K562 (cell line): ENCODE measurements around the gene NEK1. TPM values are rescaled to one million over a fixed set of nuclear protein-coding genes. Genes with fewer than 3 reads are reported as not detected.

ENCODE experiments used
- ATAC-seq: fragments of 200-7000 bp; cut with Tn5 transposase; 3 replicates; pipeline ENCODE4 v1.9.1; 2020; ENCODE audit warnings: moderate library complexity
- BruUV-seq: library from RNA; stranded (reverse); fragments of 400-500 nt; replicated peaks from 2 replicates; lab custom pipeline; 2021; lab: Mats Ljungman, UMichigan
- CTCF ChIA-PET: fragments of 300-600 bp; formaldehyde crosslinking; extraction: SDS; loops from one replicate; lab custom pipeline; 2021; ENCODE audit warnings: low intra/inter-chr PET ratio; lab: Yijun Ruan, JAX
- POLR2A ChIA-PET: fragments of 300-600, 350-650 bp; sonication (Branson Sonifier 250); formaldehyde crosslinking; extraction: SDS; loops from one replicate; lab custom pipeline; 2021; ENCODE audit warnings: antibody characterized with exemption, inconsistent platforms; lab: Yijun Ruan, JAX
- DNase-seq, 4 experiments: peaks; one replicate each; pipeline versions ENCODE4 v3.0.0 to v3.0.0-alpha.2; 2011 to 2018; ENCODE audit warnings: low spot score in 3 of 4, mixed read lengths in 3 of 4; ENCODE audit errors: extremely low read depth in 1 of 4
- FAIRE-seq: peaks from 2 replicates; lab custom pipeline; 2011; peaks lifted over from hg19 to GRCh38; lab: Jason Lieb, UNC
- H2AFZ ChIP-seq: 2 replicates; pipeline ENCODE4 v1.6.0; 2011; ENCODE audit warnings: low read depth, low read length, control low read depth, inconsistent platforms
- H3K27ac ChIP-seq: fragments of 200-600 bp; 3 replicates; pipeline ENCODE4 v1.8.0; 2011; ENCODE audit warnings: low read depth, mild to moderate bottlenecking, control low read depth, inconsistent platforms, low read length, moderate library complexity, mixed read lengths; ENCODE audit errors: extremely low read depth
- H3K27me3 ChIP-seq, 2 experiments: fragments of 300-600 bp in 1 of 2; 2 replicates in 1 of 2; 3 replicates in 1 of 2; pipeline versions ENCODE4 v1.6.0 to v1.8.0; 2011; ENCODE audit warnings: inconsistent platforms in 2 of 2, low read length in 2 of 2, mild to moderate bottlenecking in 1 of 2, mixed read lengths in 1 of 2, moderate library complexity in 1 of 2; ENCODE audit not compliant: control insufficient read depth in 2 of 2, insufficient read depth in 2 of 2
- H3K36me3 ChIP-seq: fragments of 300-600 bp; 3 replicates; pipeline ENCODE4 v1.8.0; 2011; ENCODE audit warnings: mild to moderate bottlenecking, low read length, inconsistent platforms; ENCODE audit not compliant: control insufficient read depth, insufficient read depth
- H3K4me1 ChIP-seq, 2 experiments: fragments of 200-600 bp in 1 of 2; replicated peaks in 1 of 2; 2 replicates in 1 of 2; 3 replicates in 1 of 2; pipeline versions ENCODE4 v1.5.1 to v1.8.0; 2011; ENCODE audit warnings: inconsistent platforms in 2 of 2, low read length in 2 of 2, mild to moderate bottlenecking in 1 of 2, mixed read lengths in 1 of 2, moderate library complexity in 1 of 2; ENCODE audit not compliant: control insufficient read depth in 2 of 2, insufficient read depth in 2 of 2
- H3K4me2 ChIP-seq: 2 replicates; pipeline ENCODE4 v1.6.1; 2011; ENCODE audit warnings: low read length, control low read depth, inconsistent platforms, mixed read lengths; ENCODE audit not compliant: insufficient read depth
- H3K4me3 ChIP-seq: fragments of 200-600 bp; sonication (generic), shearing (Covaris generic); 2 replicates; pipeline ENCODE4 v1.5.1; 2016; ENCODE audit warnings: control low read depth, inconsistent platforms
- H3K79me2 ChIP-seq: fragments of 200-600 bp; 3 replicates; pipeline ENCODE4 v1.8.0; 2011; ENCODE audit warnings: low read length, inconsistent platforms; ENCODE audit not compliant: control insufficient read depth, insufficient read depth
- H3K9ac ChIP-seq, 2 experiments: 2 replicates each; pipeline versions ENCODE4 v1.6.0 to v1.6.1; 2011; ENCODE audit warnings: low read depth in 2 of 2, low read length in 2 of 2, control low read depth in 1 of 2, inconsistent platforms in 1 of 2, mild to moderate bottlenecking in 1 of 2, mixed read lengths in 1 of 2; ENCODE audit not compliant: insufficient read depth in 1 of 2
- H3K9me1 ChIP-seq: one replicate; pipeline ENCODE4 v1.6.0; 2011; ENCODE audit warnings: inconsistent platforms, mild to moderate bottlenecking, low read length, moderate library complexity; ENCODE audit not compliant: control insufficient read depth, insufficient read depth
- H3K9me3 ChIP-seq: replicated peaks from 2 replicates; pipeline ENCODE4 v1.5.1; 2011; ENCODE audit warnings: low read depth, low read length, inconsistent platforms; ENCODE audit not compliant: control insufficient read depth, insufficient read depth
- H4K20me1 ChIP-seq: replicated peaks from 2 replicates; pipeline ENCODE4 v1.6.1; 2011; ENCODE audit warnings: low read length, inconsistent platforms, mixed read lengths; ENCODE audit not compliant: control insufficient read depth, insufficient read depth
- CAMTA2 ChIP-seq: fragments of 250-450 bp; sonication (Bioruptor Pico); conservative IDR thresholded peaks from 2 replicates; pipeline ENCODE4 v1.5.1; 2022
- KLF16 ChIP-seq: IDR thresholded peaks from 2 replicates; pipeline ENCODE4 v1.6.1; 2016; ENCODE audit warnings: antibody characterized with exemption
- RUNX1 ChIP-seq: sonication (generic); IDR thresholded peaks from 2 replicates; pipeline ENCODE4 v1.6.1; 2016; ENCODE audit warnings: antibody characterized with exemption, low read depth
- SIN3B ChIP-seq: fragments of 450-650 bp; IDR thresholded peaks from 2 replicates; pipeline ENCODE4 v1.6.1; 2017; ENCODE audit warnings: low read depth, mild to moderate bottlenecking, moderate library complexity
- TOE1 ChIP-seq, 2 experiments: fragments of 450-650 bp in 1 of 2; sonication (generic) in 1 of 2; formaldehyde crosslinking in 1 of 2; IDR thresholded peaks; 2 replicates each; pipeline versions ENCODE4 v1.7.1 to v1.8.0; 2016 to 2022; ENCODE audit warnings: borderline replicate concordance in 2 of 2, mild to moderate bottlenecking in 2 of 2, antibody characterized with exemption in 1 of 2, inconsistent platforms in 1 of 2, low read depth in 1 of 2, missing genetic modification reagents in 1 of 2, moderate library complexity in 1 of 2
- XRCC4 ChIP-seq: IDR thresholded peaks from one replicate; pipeline ENCODE4 v1.6.1; 2011; ENCODE audit not compliant: insufficient read depth, insufficient read length; ENCODE audit errors: extremely low read depth
- ZBTB17 ChIP-seq: fragments of 450-650 bp; formaldehyde crosslinking; IDR thresholded peaks from 2 replicates; pipeline ENCODE4 v1.4.0; 2020; ENCODE audit warnings: mild to moderate bottlenecking
- ZMIZ1 ChIP-seq, 2 experiments: fragments of 150-350 bp in 1 of 2; IDR thresholded peaks; 2 replicates each; pipeline ENCODE4 v1.6.1; 2012 to 2016; ENCODE audit warnings: low read depth in 2 of 2, low read length in 2 of 2, mild to moderate bottlenecking in 1 of 2, moderate library complexity in 1 of 2
- WGBS: fragments of 100-300 bp; shearing (Covaris generic); methylation state at CpG from one replicate; pipeline ENCODE4 v1.1.6; 2016; ENCODE audit warnings: low coverage, mixed read lengths; ENCODE audit not compliant: insufficient coverage; ENCODE audit errors: missing lambda C conversion rate; 5-methylcytosine and 5-hydroxymethylcytosine counted together
- in situ Hi-C: fragments of 300-500 bp; cut with MboI; formaldehyde crosslinking; loops from 4 replicates; pipeline ENCODE4 v1.15.0; 2018; ENCODE audit warnings: inconsistent platforms, mixed read lengths
- intact Hi-C: fragments of 100-400 bp; cut with micrococcal nuclease; formaldehyde crosslinking; loops from 2 replicates; pipeline ENCODE4 v1.14.2; 2022
- polyA plus RNA-seq, 8 experiments: library from polyadenylated mRNA; depleted of rRNA in 4 of 8; stranded (reverse) in 5 of 8; unstranded in 3 of 8; fragments of >200 nt; fragmentation: Nextera tagmentation in 2 of 8; fragmentation: Illumina TruSeq in 1 of 8; extraction: Ambion mirVana in 2 of 8; extraction: Trizol in 1 of 8; gene quantifications; 2 replicates each; pipeline versions ENCODE4 v1.2.1 to v1.2.3, GENCODE V29; 2011 to 2014; ENCODE audit warnings: inconsistent platforms in 1 of 8, missing spikeins in 1 of 8
- total RNA-seq, 7 experiments: library from RNA; depleted of rRNA in 6 of 7; stranded (reverse); fragments of >200 nt in 6 of 7; fragmentation: Illumina TruSeq in 2 of 7; extraction: Trizol in 2 of 7; gene quantifications; 2 replicates each; pipeline versions ENCODE4 v1.2.1 to v1.2.3, GENCODE V29; 2011 to 2021; ENCODE audit warnings: low replicate concordance in 1 of 7
- TF ChIP-seq, protein P1 (sequence below): sonication (generic); formaldehyde crosslinking; IDR thresholded peaks from 2 replicates; pipeline ENCODE4 v1.8.1; 2023; ENCODE audit warnings: mild to moderate bottlenecking, missing genetic modification reagents
- TF ChIP-seq, protein P2 (sequence below): fragments of 450-650 bp; formaldehyde crosslinking; conservative IDR thresholded peaks from 2 replicates; pipeline ENCODE4 v1.4.0; 2022; ENCODE audit warnings: mild to moderate bottlenecking, missing genetic modification characterization
- TF ChIP-seq, protein P3 (sequence below), 2 experiments: fragments of 250-450 bp in 1 of 2; fragments of 450-650 bp in 1 of 2; sonication (Bioruptor Pico) in 1 of 2; IDR thresholded peaks; 2 replicates each; pipeline versions ENCODE4 v1.6.1 to v1.8.0; 2016 to 2021; ENCODE audit warnings: mild to moderate bottlenecking in 2 of 2, moderate library complexity in 2 of 2, missing compliant biosample characterization in 1 of 2, missing genetic modification characterization in 1 of 2

NEK1 gene
- total and polyA plus RNA-seq, 9 of the 15 experiments (the other 6 are each of a cell fraction or from before 2014, with no cell fraction given), result 6.2 to 15.7 (median 10.3) TPM

DNA sequence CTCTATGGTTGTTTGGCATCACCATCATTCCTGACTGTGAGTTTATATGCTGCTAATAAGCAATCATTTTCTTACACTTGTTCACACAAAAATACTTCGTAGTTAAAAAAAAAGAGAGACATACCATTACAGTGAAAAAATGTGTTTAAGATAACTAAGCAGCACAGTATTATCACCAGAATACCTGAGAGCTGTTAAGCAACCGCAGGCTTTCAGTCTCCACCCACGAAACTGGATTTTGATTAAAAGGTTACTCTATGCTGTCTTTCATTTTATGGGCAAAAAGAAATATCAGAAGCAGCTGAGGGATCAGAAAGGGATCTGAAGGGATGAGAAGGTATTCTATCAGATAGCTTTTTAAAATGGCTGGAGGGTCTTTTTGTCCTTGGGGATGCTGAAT lies 148.3 kb downstream of the NEK1 start:
- BruUV-seq, result no TSS peak
- peaks cover 17% of the 10 kb centered on the region; the same call in 2 of the 3 replicates for H3K36me3 ChIP-seq
- WGBS, result 69% methylated on average over 3 of the region's 3 CpGs
- no peaks in the 10 kb centered on the region for H3K79me2 ChIP-seq
- DNase-seq, result no peak
- intact Hi-C loops, result no loop called here
- POLR2A ChIA-PET, result no interaction called here
- H3K4me1 ChIP-seq, result no peaks in the 10 kb centered on the region
- H3K9ac ChIP-seq, result no peak overlapping the region
- H3K4me3 ChIP-seq, result no peak overlapping the region
- in situ Hi-C loops, result no loop called here
- H3K27me3 ChIP-seq, result no peaks in the 10 kb centered on the region
- H3K9me1 ChIP-seq, result no peaks in the 10 kb centered on the region
- no peak for FAIRE-seq
- no peaks in the 10 kb centered on the region for H4K20me1 ChIP-seq
- H3K9me3 ChIP-seq, result no peaks in the 10 kb centered on the region
- H2AFZ ChIP-seq, result no peak overlapping the region
- CTCF ChIA-PET, result no interaction called here
- no peak overlapping the region for H3K27ac ChIP-seq
- ATAC-seq, result no peak
- no peak overlapping the region for H3K4me2 ChIP-seq
- TF ChIP-seq ZBTB17 (CRISPR knock-in tag) (no peak), CAMTA2 (CRISPR knock-in tag) (no peak), RUNX1 (no peak), SIN3B (no peak), KLF16 (no peak), TOE1 (IDR thresholded peaks at IDR 0.05; ENCODE audit: borderline replicate concordance) (no peak), TOE1 (CRISPR knock-in tag; IDR thresholded peaks at IDR 0.05; ENCODE audit: borderline replicate concordance, low read depth) (no peak), XRCC4 (no peak), ZMIZ1 (IDR thresholded peaks at IDR 0.05; ENCODE audit: low read depth in 2 of 2, low read length in 2 of 2) (no peak)
- TF ChIP-seq, protein P1, sequence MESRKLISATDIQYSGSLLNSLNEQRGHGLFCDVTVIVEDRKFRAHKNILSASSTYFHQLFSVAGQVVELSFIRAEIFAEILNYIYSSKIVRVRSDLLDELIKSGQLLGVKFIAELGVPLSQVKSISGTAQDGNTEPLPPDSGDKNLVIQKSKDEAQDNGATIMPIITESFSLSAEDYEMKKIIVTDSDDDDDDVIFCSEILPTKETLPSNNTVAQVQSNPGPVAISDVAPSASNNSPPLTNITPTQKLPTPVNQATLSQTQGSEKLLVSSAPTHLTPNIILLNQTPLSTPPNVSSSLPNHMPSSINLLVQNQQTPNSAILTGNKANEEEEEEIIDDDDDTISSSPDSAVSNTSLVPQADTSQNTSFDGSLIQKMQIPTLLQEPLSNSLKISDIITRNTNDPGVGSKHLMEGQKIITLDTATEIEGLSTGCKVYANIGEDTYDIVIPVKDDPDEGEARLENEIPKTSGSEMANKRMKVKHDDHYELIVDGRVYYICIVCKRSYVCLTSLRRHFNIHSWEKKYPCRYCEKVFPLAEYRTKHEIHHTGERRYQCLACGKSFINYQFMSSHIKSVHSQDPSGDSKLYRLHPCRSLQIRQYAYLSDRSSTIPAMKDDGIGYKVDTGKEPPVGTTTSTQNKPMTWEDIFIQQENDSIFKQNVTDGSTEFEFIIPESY (CRISPR knock-in tag), result no peak
- TF ChIP-seq, protein P2, sequence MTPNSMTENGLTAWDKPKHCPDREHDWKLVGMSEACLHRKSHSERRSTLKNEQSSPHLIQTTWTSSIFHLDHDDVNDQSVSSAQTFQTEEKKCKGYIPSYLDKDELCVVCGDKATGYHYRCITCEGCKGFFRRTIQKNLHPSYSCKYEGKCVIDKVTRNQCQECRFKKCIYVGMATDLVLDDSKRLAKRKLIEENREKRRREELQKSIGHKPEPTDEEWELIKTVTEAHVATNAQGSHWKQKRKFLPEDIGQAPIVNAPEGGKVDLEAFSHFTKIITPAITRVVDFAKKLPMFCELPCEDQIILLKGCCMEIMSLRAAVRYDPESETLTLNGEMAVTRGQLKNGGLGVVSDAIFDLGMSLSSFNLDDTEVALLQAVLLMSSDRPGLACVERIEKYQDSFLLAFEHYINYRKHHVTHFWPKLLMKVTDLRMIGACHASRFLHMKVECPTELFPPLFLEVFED (CRISPR knock-in tag), result no peak
- TF ChIP-seq, protein P3, sequence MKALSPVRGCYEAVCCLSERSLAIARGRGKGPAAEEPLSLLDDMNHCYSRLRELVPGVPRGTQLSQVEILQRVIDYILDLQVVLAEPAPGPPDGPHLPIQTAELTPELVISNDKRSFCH (CRISPR knock-in tag; IDR thresholded peaks at IDR 0.05), result no peak
- TF ChIP-seq, protein P3 (tag; IDR thresholded peaks at IDR 0.05), result no peak
